Ishikawa (cell line): Measurements from ENCODE around the gene SMIM15.

Source experiments
- CEBPB ChIP-seq: IDR thresholded peaks from 2 replicates; pipeline ENCODE4 v1.6.1; 2012
- CREB1 ChIP-seq: IDR thresholded peaks from 2 replicates; pipeline ENCODE4 v1.6.1; 2012; ENCODE audit warnings: low read depth
- EGR1 ChIP-seq: IDR thresholded peaks from 2 replicates; pipeline ENCODE4 v1.6.1; 2012
- EP300 ChIP-seq: IDR thresholded peaks from 2 replicates; pipeline ENCODE4 v1.6.1; 2012; ENCODE audit warnings: borderline replicate concordance
- FOXM1 ChIP-seq: IDR thresholded peaks from 2 replicates; pipeline ENCODE4 v1.6.1; 2012; ENCODE audit warnings: low read depth, borderline replicate concordance
- NFIC ChIP-seq: IDR thresholded peaks from 2 replicates; pipeline ENCODE4 v1.6.1; 2012
- RAD21 ChIP-seq: IDR thresholded peaks from 2 replicates; pipeline ENCODE4 v1.6.1; 2012; ENCODE audit warnings: low read depth
- TAF1 ChIP-seq: IDR thresholded peaks from 2 replicates; pipeline ENCODE4 v1.6.1; 2012; ENCODE audit warnings: low read depth, mild to moderate bottlenecking
- TCF12 ChIP-seq: IDR thresholded peaks from 2 replicates; pipeline ENCODE4 v1.6.1; 2012; ENCODE audit warnings: low read depth
- TEAD4 ChIP-seq: IDR thresholded peaks from 2 replicates; pipeline ENCODE4 v1.6.1; 2012
- USF1 ChIP-seq: IDR thresholded peaks from 2 replicates; pipeline ENCODE4 v1.6.1; 2012
- YY1 ChIP-seq: IDR thresholded peaks from 2 replicates; pipeline ENCODE4 v1.6.1; 2012; ENCODE audit warnings: low read depth
- ZBTB7A ChIP-seq: IDR thresholded peaks from 2 replicates; pipeline ENCODE4 v1.6.1; 2012; ENCODE audit warnings: low read depth
- TF ChIP-seq, protein P1 (sequence below): IDR thresholded peaks from 2 replicates; pipeline ENCODE4 v1.6.1; 2012
- TF ChIP-seq, protein P2 (sequence below): IDR thresholded peaks from 2 replicates; pipeline ENCODE4 v1.6.1; 2012; ENCODE audit warnings: low read depth, mild to moderate bottlenecking

Gene SMIM15

GRCh38 chr5:61176631-61177030 lies 14.4 kb upstream of the SMIM15 start:
- TF ChIP-seq RAD21 (no peak), TEAD4 (no peak), TAF1 (no peak), ZBTB7A (no peak), FOXM1 (no peak)
- TF ChIP-seq, protein P1, sequence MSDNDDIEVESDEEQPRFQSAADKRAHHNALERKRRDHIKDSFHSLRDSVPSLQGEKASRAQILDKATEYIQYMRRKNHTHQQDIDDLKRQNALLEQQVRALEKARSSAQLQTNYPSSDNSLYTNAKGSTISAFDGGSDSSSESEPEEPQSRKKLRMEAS = no peak
- TF ChIP-seq, protein P2, sequence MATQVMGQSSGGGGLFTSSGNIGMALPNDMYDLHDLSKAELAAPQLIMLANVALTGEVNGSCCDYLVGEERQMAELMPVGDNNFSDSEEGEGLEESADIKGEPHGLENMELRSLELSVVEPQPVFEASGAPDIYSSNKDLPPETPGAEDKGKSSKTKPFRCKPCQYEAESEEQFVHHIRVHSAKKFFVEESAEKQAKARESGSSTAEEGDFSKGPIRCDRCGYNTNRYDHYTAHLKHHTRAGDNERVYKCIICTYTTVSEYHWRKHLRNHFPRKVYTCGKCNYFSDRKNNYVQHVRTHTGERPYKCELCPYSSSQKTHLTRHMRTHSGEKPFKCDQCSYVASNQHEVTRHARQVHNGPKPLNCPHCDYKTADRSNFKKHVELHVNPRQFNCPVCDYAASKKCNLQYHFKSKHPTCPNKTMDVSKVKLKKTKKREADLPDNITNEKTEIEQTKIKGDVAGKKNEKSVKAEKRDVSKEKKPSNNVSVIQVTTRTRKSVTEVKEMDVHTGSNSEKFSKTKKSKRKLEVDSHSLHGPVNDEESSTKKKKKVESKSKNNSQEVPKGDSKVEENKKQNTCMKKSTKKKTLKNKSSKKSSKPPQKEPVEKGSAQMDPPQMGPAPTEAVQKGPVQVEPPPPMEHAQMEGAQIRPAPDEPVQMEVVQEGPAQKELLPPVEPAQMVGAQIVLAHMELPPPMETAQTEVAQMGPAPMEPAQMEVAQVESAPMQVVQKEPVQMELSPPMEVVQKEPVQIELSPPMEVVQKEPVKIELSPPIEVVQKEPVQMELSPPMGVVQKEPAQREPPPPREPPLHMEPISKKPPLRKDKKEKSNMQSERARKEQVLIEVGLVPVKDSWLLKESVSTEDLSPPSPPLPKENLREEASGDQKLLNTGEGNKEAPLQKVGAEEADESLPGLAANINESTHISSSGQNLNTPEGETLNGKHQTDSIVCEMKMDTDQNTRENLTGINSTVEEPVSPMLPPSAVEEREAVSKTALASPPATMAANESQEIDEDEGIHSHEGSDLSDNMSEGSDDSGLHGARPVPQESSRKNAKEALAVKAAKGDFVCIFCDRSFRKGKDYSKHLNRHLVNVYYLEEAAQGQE = no peak

DNA sequence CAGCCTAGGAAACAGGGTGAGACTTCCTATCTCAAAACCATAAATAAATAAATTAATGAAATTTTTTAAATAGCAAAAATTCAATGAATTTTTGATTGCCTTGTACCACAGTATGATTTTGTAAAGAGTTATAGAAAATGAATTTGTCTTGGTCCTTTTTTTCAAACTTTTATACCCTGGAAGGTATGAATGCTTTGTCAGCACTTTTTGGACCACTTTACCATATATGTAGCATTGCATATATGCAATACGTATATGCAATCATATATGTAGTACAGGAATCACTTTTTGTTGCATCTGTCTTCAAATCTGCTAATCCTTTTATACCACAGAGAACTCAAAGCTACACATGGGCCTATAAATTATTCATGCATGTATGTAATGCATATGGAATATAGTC lies 9.2 kb upstream of the SMIM15 start:
- no peak for TF ChIP-seq FOXM1
- TF ChIP-seq EP300 = no peak
- TF ChIP-seq CEBPB = no peak
- TF ChIP-seq, protein P2 = no peak
- TF ChIP-seq NFIC = no peak
- TF ChIP-seq ZBTB7A = no peak

- TF ChIP-seq RAD21 (no peak), NFIC (no peak), TCF12 (no peak), TEAD4 (no peak), EGR1 (no peak), CEBPB (no peak), CREB1 (no peak), USF1 (no peak), EP300 (no peak)
- TF ChIP-seq, protein P1 = no peak
Observed at GRCh38 chr5:61168951-61169350, 6.7 kb upstream of the SMIM15 start.

- TF ChIP-seq NFIC = no peak
- peak; percentile 43; the same call in 1 of the 2 replicates for TF ChIP-seq RAD21
Observed at GRCh38 chr5:61167382-61167781, 5.1 kb upstream of the SMIM15 start.

DNA sequence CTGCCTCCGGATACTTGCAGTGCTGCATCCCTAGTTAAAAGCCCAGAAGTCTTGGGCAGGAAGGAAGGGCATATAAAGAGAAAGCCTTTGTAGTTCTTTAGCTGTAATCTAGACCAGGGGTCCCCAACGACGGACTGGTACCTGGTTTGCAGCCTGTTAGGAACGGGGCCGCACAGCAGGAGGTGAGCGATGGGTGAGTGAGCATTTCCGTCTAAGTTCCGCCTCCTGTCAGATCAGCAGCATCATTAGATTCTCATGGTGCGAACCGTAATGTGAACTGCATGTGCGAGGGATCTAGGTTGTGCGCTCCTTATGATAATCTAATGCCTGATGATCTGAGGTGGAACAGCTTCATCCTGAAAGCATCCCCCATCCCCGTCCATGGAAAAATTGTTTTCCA lies 1.6 kb upstream of the SMIM15 start:
- no peak for TF ChIP-seq TEAD4
- no peak for TF ChIP-seq EGR1
- TF ChIP-seq YY1 = no peak
- TF ChIP-seq, protein P2 = no peak
- no peak for TF ChIP-seq TCF12
- TF ChIP-seq USF1 = no peak
- no peak for TF ChIP-seq CEBPB
- TF ChIP-seq FOXM1 = no peak
- TF ChIP-seq EP300 = no peak
- TF ChIP-seq NFIC = no peak
